GM23248 (cell line): ENCODE measurements around the gene TMEM53. TPM values are rescaled to one million over a fixed set of nuclear protein-coding genes. Genes with fewer than 3 reads are reported as not detected.

Source experiments
- DNase-seq: peaks from one replicate; pipeline ENCODE4 v3.0.0-alpha.2; 2015
- H2AFZ ChIP-seq: fragments of 200-600 bp; sonication (generic); 2 replicates; pipeline ENCODE4 v1.6.1; 2016; ENCODE audit warnings: antibody characterized with exemption
- H3F3A ChIP-seq: fragments of 200-600 bp; sonication (generic); 2 replicates; pipeline ENCODE4 v1.6.1; 2016; ENCODE audit warnings: mild to moderate bottlenecking, antibody characterized with exemption, mixed run types; ENCODE audit not compliant: insufficient read depth
- H3K27ac ChIP-seq: fragments of 200-600 bp; sonication (generic); 2 replicates; pipeline ENCODE4 v1.5.1; 2016; ENCODE audit warnings: mild to moderate bottlenecking
- H3K27me3 ChIP-seq: fragments of 200-600 bp; sonication (generic); replicated peaks from 2 replicates; pipeline ENCODE4 v1.6.1; 2016; ENCODE audit warnings: mild to moderate bottlenecking; ENCODE audit not compliant: insufficient read depth
- H3K36me3 ChIP-seq: fragments of 200-600 bp; sonication (generic); 2 replicates; pipeline ENCODE4 v1.6.1; 2016; ENCODE audit warnings: low read depth, mild to moderate bottlenecking
- H3K4me1 ChIP-seq: fragments of 200-600 bp; sonication (generic); 2 replicates; pipeline ENCODE4 v1.6.1; 2016; ENCODE audit warnings: mild to moderate bottlenecking; ENCODE audit not compliant: insufficient read depth
- H3K4me2 ChIP-seq: fragments of 200-600 bp; sonication (generic); one replicate; pipeline ENCODE4 v1.6.1; 2016; ENCODE audit warnings: mild to moderate bottlenecking; ENCODE audit not compliant: unreplicated experiment
- H3K4me3 ChIP-seq: fragments of 200-600 bp; sonication (generic); 2 replicates; pipeline ENCODE4 v1.5.1; 2016; ENCODE audit warnings: mild to moderate bottlenecking
- H3K79me2 ChIP-seq: fragments of 200-600 bp; sonication (generic); 2 replicates; pipeline ENCODE4 v1.6.1; 2016; ENCODE audit warnings: mild to moderate bottlenecking; ENCODE audit not compliant: insufficient read depth
- H3K9ac ChIP-seq: fragments of 200-600 bp; sonication (generic); 2 replicates; pipeline ENCODE4 v1.6.1; 2016; ENCODE audit warnings: mild to moderate bottlenecking
- H3K9me2 ChIP-seq: fragments of 200-600 bp; sonication (generic); 2 replicates; pipeline ENCODE4 v1.6.1; 2016; ENCODE audit warnings: mixed run types, mild to moderate bottlenecking, moderate library complexity; ENCODE audit not compliant: insufficient read depth
- H3K9me3 ChIP-seq: fragments of 200-600 bp; sonication (generic); one replicate; pipeline ENCODE4 v1.6.1; 2017; ENCODE audit warnings: low read depth
- H4K20me1 ChIP-seq: fragments of 200-600 bp; sonication (generic); 2 replicates; pipeline ENCODE4 v1.6.0; 2016; ENCODE audit not compliant: insufficient read depth
- EZH2 ChIP-seq: fragments of 200-600 bp; sonication (generic); IDR thresholded peaks from 2 replicates; pipeline ENCODE4 v1.6.1; 2018; ENCODE audit warnings: antibody characterized with exemption, mild to moderate bottlenecking; ENCODE audit not compliant: insufficient read depth, poor library complexity, severe bottlenecking
- EZH2phosphoT487 ChIP-seq: fragments of 200-600 bp; sonication (generic); IDR thresholded peaks from 2 replicates; pipeline ENCODE4 v1.6.1; 2018; ENCODE audit warnings: antibody characterized with exemption, moderate library complexity, mild to moderate bottlenecking, low read depth; ENCODE audit not compliant: insufficient read depth
- WGBS, 2 experiments: methylation state at CpG; one replicate each; pipeline ENCODE4 v1.1.6; 2015 to 2017; ENCODE audit warnings: low lambda C conversion rate in 2 of 2, low coverage in 1 of 2; ENCODE audit errors: missing lambda C conversion rate in 2 of 2; 5-methylcytosine and 5-hydroxymethylcytosine counted together
- in situ Hi-C: fragments of 300-500 bp; cut with MboI; formaldehyde crosslinking; loops from 2 replicates; pipeline ENCODE4 v1.15.0; 2020
- polyA plus RNA-seq: library from polyadenylated mRNA; unstranded; fragments of >200 nt; fragmentation: Nextera tagmentation; extraction: Ambion mirVana; gene quantifications from 2 replicates; pipeline ENCODE4 v1.2.1, GENCODE V29; 2016
- total RNA-seq: library from RNA; depleted of rRNA; stranded (reverse); fragments of >200 nt; shearing (Covaris generic); gene quantifications from 2 replicates; pipeline ENCODE4 v1.2.3, GENCODE V29; 2014

Gene TMEM53
- total and polyA plus RNA-seq, 2 experiments from 2014 or later, result 4.4 to 10.1 TPM

GRCh38 chr1:44651069-44651468 lies 23.2 kb downstream of the TMEM53 start:
- TF ChIP-seq EZH2phosphoT487, result no peak
- TF ChIP-seq EZH2, result no peak
- no peaks in the 10 kb centered on the region for H3K36me3 ChIP-seq
- no peak overlapping the region for H3K4me3 ChIP-seq
- no peaks in the 10 kb centered on the region for H3K27me3 ChIP-seq
- in situ Hi-C loops, result loop anchor here (5.0 kb wide), 1 partner anchor 44 kb away; no protein-coding TSS in a partner anchor
- H3F3A ChIP-seq, result peaks cover 7% of the 10 kb centered on the region
- no peaks in the 10 kb centered on the region for H4K20me1 ChIP-seq
- no peaks in the 10 kb centered on the region for H3K9me2 ChIP-seq
- no peaks in the 10 kb centered on the region for H3K9me3 ChIP-seq
- no peak overlapping the region for H2AFZ ChIP-seq
- no peak overlapping the region for H3K9ac ChIP-seq
- H3K4me2 ChIP-seq, result no peak overlapping the region
- no peak for DNase-seq
- peaks cover 2% of the 10 kb centered on the region for H3K4me1 ChIP-seq
- H3K27ac ChIP-seq, result no peak overlapping the region
- WGBS, 2 experiments, result 87 to 91% methylated on average over 8 of the region's 8 CpGs
- no peaks in the 10 kb centered on the region for H3K79me2 ChIP-seq

- DNase-seq, result no peak
- in situ Hi-C loops, result loop anchor here (5.0 kb wide), 1 partner anchor 43 kb away; no protein-coding TSS in a partner anchor
- Histone ChIP-seq H3K9me3 (no peaks in the 10 kb centered on the region), H3K4me1 (peaks cover 8% of the 10 kb centered on the region), H3K9me2 (no peaks in the 10 kb centered on the region), H3K27ac (no peak overlapping the region), H3K4me2 (no peak overlapping the region), H3K36me3 (no peaks in the 10 kb centered on the region), H3K9ac (no peak overlapping the region), H3K27me3 (no peaks in the 10 kb centered on the region), H3K79me2 (no peaks in the 10 kb centered on the region), H3F3A (peaks cover 11% of the 10 kb centered on the region), H2AFZ (no peak overlapping the region), H4K20me1 (no peaks in the 10 kb centered on the region), H3K4me3 (no peak overlapping the region)
- no peak for TF ChIP-seq EZH2phosphoT487
- TF ChIP-seq EZH2, result no peak
- WGBS, 2 experiments, result 86 to 87% methylated on average over 20 to 23 of the region's 23 CpGs
Observed at GRCh38 chr1:44650159-44650831, 24.0 kb downstream of the TMEM53 start.

- Histone ChIP-seq H3K9ac (no peak overlapping the region), H3K27me3 (no peaks in the 10 kb centered on the region), H3K4me3 (no peak overlapping the region), H2AFZ (no peak overlapping the region), H3K4me2 (no peak overlapping the region), H3F3A (peaks cover 11% of the 10 kb centered on the region), H3K36me3 (no peaks in the 10 kb centered on the region), H3K27ac (no peak overlapping the region), H3K79me2 (no peaks in the 10 kb centered on the region), H3K9me2 (no peaks in the 10 kb centered on the region), H3K4me1 (peaks cover 11% of the 10 kb centered on the region), H3K9me3 (no peaks in the 10 kb centered on the region), H4K20me1 (no peaks in the 10 kb centered on the region)
- in situ Hi-C loops, result loop anchor here (5.0 kb wide), 1 partner anchor 42 kb away; no protein-coding TSS in a partner anchor
- no peak for TF ChIP-seq EZH2phosphoT487
- TF ChIP-seq EZH2, result no peak
- WGBS, 2 experiments, result 92 to 93% methylated on average over 13 of the region's 13 CpGs
- no peak for DNase-seq
Observed at GRCh38 chr1:44649788-44650158, 24.5 kb downstream of the TMEM53 start.

- H3K4me3 ChIP-seq, result no peak overlapping the region
- 91 to 94% methylated on average over 13 of the region's 13 CpGs for WGBS, 2 experiments
- H3K4me2 ChIP-seq, result no peak overlapping the region
- no peaks in the 10 kb centered on the region for H3K9me3 ChIP-seq
- in situ Hi-C loops, result no loop called here
- peaks cover 11% of the 10 kb centered on the region for H3F3A ChIP-seq
- TF ChIP-seq EZH2phosphoT487 (no peak), EZH2 (no peak)
- H3K4me1 ChIP-seq, result peaks cover 11% of the 10 kb centered on the region
- no peak overlapping the region for H2AFZ ChIP-seq
- H3K27ac ChIP-seq, result no peak overlapping the region
- H3K79me2 ChIP-seq, result no peaks in the 10 kb centered on the region
- no peaks in the 10 kb centered on the region for H4K20me1 ChIP-seq
- no peaks in the 10 kb centered on the region for H3K27me3 ChIP-seq
- H3K9ac ChIP-seq, result no peak overlapping the region
- no peaks in the 10 kb centered on the region for H3K9me2 ChIP-seq
- DNase-seq, result no peak
- no peaks in the 10 kb centered on the region for H3K36me3 ChIP-seq
Observed at GRCh38 chr1:44648529-44649250, 25.6 kb downstream of the TMEM53 start.
